IMR-90 (cell line): ENCODE data around the gene IQSEC1. TPM values are rescaled to one million over a fixed set of nuclear protein-coding genes. Genes with fewer than 3 reads are reported as not detected.

Experiments
- ATAC-seq: fragments of 200-7000 bp; cut with Tn5 transposase; 2 replicates; pipeline ENCODE4 v1.9.1; 2020; ENCODE audit warnings: low read depth, mild to moderate bottlenecking, moderate library complexity
- BruUV-seq: library from RNA; stranded (reverse); fragments of 400-500 nt; replicated peaks from 2 replicates; lab custom pipeline; 2021; lab: Mats Ljungman, UMichigan
- CTCF ChIA-PET: fragments of 300-600 bp; formaldehyde crosslinking; extraction: SDS; loops from one replicate; lab custom pipeline; 2021; ENCODE audit warnings: antibody characterized with exemption; lab: Yijun Ruan, JAX
- POLR2A ChIA-PET: fragments of 300-600 bp; sonication (Branson Sonifier 250); formaldehyde crosslinking; loops from one replicate; lab custom pipeline; 2022; ENCODE audit warnings: antibody characterized with exemption; ENCODE audit not compliant: unreplicated experiment; lab: Charles Lee
- DNase-seq: peaks from one replicate; pipeline ENCODE4 v3.0.0; 2013
- H2AFZ ChIP-seq: replicated peaks from 2 replicates; pipeline ENCODE3; 2013; ENCODE audit warnings: low read length, mild to moderate bottlenecking; ENCODE audit not compliant: poor library complexity
- H2AK5ac ChIP-seq: 2 replicates; pipeline ENCODE4 v1.6.1; 2013; ENCODE audit warnings: low read depth, low read length, inconsistent platforms
- H2AK9ac ChIP-seq: replicated peaks from 2 replicates; pipeline ENCODE3; 2013; ENCODE audit warnings: mild to moderate bottlenecking, low read depth, low read length, moderate library complexity; ENCODE audit not compliant: poor library complexity
- H2BK120ac ChIP-seq: 2 replicates; pipeline ENCODE4 v1.6.1; 2013; ENCODE audit warnings: low read depth, low read length, inconsistent platforms
- H2BK15ac ChIP-seq: 3 replicates; pipeline ENCODE4 v1.6.1; 2013; ENCODE audit warnings: low read depth, low read length, inconsistent platforms
- H2BK20ac ChIP-seq: 2 replicates; pipeline ENCODE4 v1.6.1; 2013; ENCODE audit warnings: low read depth, mild to moderate bottlenecking, inconsistent platforms, low read length, moderate library complexity
- H2BK5ac ChIP-seq: 2 replicates; pipeline ENCODE4 v1.6.1; 2013; ENCODE audit warnings: mild to moderate bottlenecking, low read depth, low read length, inconsistent platforms; ENCODE audit not compliant: poor library complexity, severe bottlenecking
- H3K14ac ChIP-seq: replicated peaks from 2 replicates; pipeline ENCODE4 v1.6.1; 2013; ENCODE audit warnings: low read depth, low read length, inconsistent platforms
- H3K18ac ChIP-seq: 2 replicates; pipeline ENCODE4 v1.6.1; 2013; ENCODE audit warnings: low read depth, low read length, control low read depth
- H3K23ac ChIP-seq: 2 replicates; pipeline ENCODE4 v1.6.1; 2013; ENCODE audit warnings: low read depth, low read length, inconsistent platforms
- H3K27ac ChIP-seq: 2 replicates; pipeline ENCODE4 v1.5.1; 2013; ENCODE audit warnings: mild to moderate bottlenecking, control low read depth, low read length; ENCODE audit not compliant: insufficient read depth
- H3K27me3 ChIP-seq: 2 replicates; pipeline ENCODE4 v1.6.1; 2013; ENCODE audit warnings: low read length; ENCODE audit not compliant: control insufficient read depth, insufficient read depth
- H3K36me3 ChIP-seq: 2 replicates; pipeline ENCODE4 v1.6.1; 2013; ENCODE audit warnings: low read length, mixed read lengths; ENCODE audit not compliant: control insufficient read depth, insufficient read depth
- H3K4ac ChIP-seq: 2 replicates; pipeline ENCODE4 v1.6.1; 2013; ENCODE audit warnings: low read depth, low read length, inconsistent platforms
- H3K4me1 ChIP-seq: 2 replicates; pipeline ENCODE4 v1.6.1; 2013; ENCODE audit warnings: low read length, mixed read lengths; ENCODE audit not compliant: control insufficient read depth, insufficient read depth
- H3K4me2 ChIP-seq: 2 replicates; pipeline ENCODE4 v1.6.1; 2013; ENCODE audit warnings: low read depth, mild to moderate bottlenecking, control low read depth, low read length, moderate library complexity
- H3K4me3 ChIP-seq: 2 replicates; pipeline ENCODE4 v1.5.1; 2013; ENCODE audit warnings: low read depth, mild to moderate bottlenecking, control low read depth, low read length, moderate library complexity; ENCODE audit not compliant: insufficient read depth
- H3K56ac ChIP-seq: 2 replicates; pipeline ENCODE4 v1.6.1; 2013; ENCODE audit warnings: low read length, inconsistent platforms; ENCODE audit not compliant: insufficient read depth; ENCODE audit errors: extremely low read depth
- H3K79me1 ChIP-seq, 2 experiments: 2 replicates each; pipeline ENCODE4 v1.6.1; 2013; ENCODE audit warnings: low read length in 2 of 2, inconsistent platforms in 1 of 2, low read depth in 1 of 2
- H3K9ac ChIP-seq: 2 replicates; pipeline ENCODE4 v1.6.1; 2013; ENCODE audit warnings: low read depth, low read length, control low read depth
- H3K9me1 ChIP-seq: 2 replicates; pipeline ENCODE4 v1.6.1; 2013; ENCODE audit warnings: low read length, inconsistent platforms; ENCODE audit not compliant: insufficient read depth
- H3K9me3 ChIP-seq: 2 replicates; pipeline ENCODE4 v1.6.1; 2013; ENCODE audit warnings: low read length; ENCODE audit not compliant: control insufficient read depth, insufficient read depth
- H4K20me1 ChIP-seq: 2 replicates; pipeline ENCODE4 v1.6.1; 2013; ENCODE audit warnings: low read length, inconsistent platforms; ENCODE audit not compliant: insufficient read depth
- H4K5ac ChIP-seq: 2 replicates; pipeline ENCODE4 v1.6.1; 2013; ENCODE audit warnings: mild to moderate bottlenecking, low read depth, low read length, control low read depth
- H4K8ac ChIP-seq, 2 experiments: 2 replicates each; pipeline ENCODE4 v1.6.1; 2013; ENCODE audit warnings: low read depth in 2 of 2, low read length in 2 of 2, control low read depth in 1 of 2, inconsistent platforms in 1 of 2
- H4K91ac ChIP-seq: 2 replicates; pipeline ENCODE4 v1.6.1; 2013; ENCODE audit warnings: low read depth, low read length, inconsistent platforms; ENCODE audit not compliant: insufficient read depth
- FOS ChIP-seq: fragments of 150-350 bp; IDR thresholded peaks from 2 replicates; pipeline ENCODE4 v1.6.1; 2016; ENCODE audit warnings: low read depth, low read length
- MAFK ChIP-seq: IDR thresholded peaks from 2 replicates; pipeline ENCODE4 v1.6.1; 2012; ENCODE audit warnings: low read depth, low read length, improper control_type of control experiment
- MXI1 ChIP-seq: IDR thresholded peaks from 2 replicates; pipeline ENCODE4 v1.6.1; 2012; ENCODE audit warnings: low read depth, mild to moderate bottlenecking, low read length, moderate library complexity, borderline replicate concordance
- NFE2L2 ChIP-seq: fragments of 150-350 bp; IDR thresholded peaks from 2 replicates; pipeline ENCODE4 v1.6.1; 2016; ENCODE audit warnings: low read depth, mild to moderate bottlenecking, low read length
- RAD21 ChIP-seq: IDR thresholded peaks from 2 replicates; pipeline ENCODE4 v1.6.1; 2012; ENCODE audit warnings: low read length, improper control_type of control experiment
- RFX5 ChIP-seq: IDR thresholded peaks from 2 replicates; pipeline ENCODE4 v1.8.0; 2012; ENCODE audit warnings: low read depth, mild to moderate bottlenecking, low read length, moderate library complexity
- WGBS, 2 experiments: methylation state at CpG; one replicate each; pipeline versions ENCODE4 v1.1.5 to v1.1.7; 2013; ENCODE audit warnings: missing lambda C conversion rate in 2 of 2; ENCODE audit not compliant: insufficient read length in 1 of 2; ENCODE audit errors: extremely low coverage in 2 of 2; 5-methylcytosine and 5-hydroxymethylcytosine counted together
- dilution Hi-C: fragments of 300-500 bp; cut with HindIII; formaldehyde crosslinking; loops from one replicate; pipeline ENCODE4 v1.14.3; 2018; ENCODE audit warnings: low sequenced_read_pairs; ENCODE audit not compliant: unreplicated experiment
- in situ Hi-C: fragments of 300-500 bp; cut with MboI; formaldehyde crosslinking; loops from 3 replicates; pipeline ENCODE4 v1.14.3; 2019; ENCODE audit warnings: low sequenced_read_pairs, inconsistent platforms, mixed read lengths
- intact Hi-C: fragments of 100-400 bp; cut with micrococcal nuclease; formaldehyde crosslinking; loops from 2 replicates; pipeline ENCODE4 v1.10.0; 2022
- polyA plus RNA-seq, 3 experiments: library from polyadenylated mRNA; depleted of rRNA; stranded (reverse); fragments of >200 nt; gene quantifications; 2 replicates each; pipeline ENCODE4 v1.2.3, GENCODE V29; 2012; ENCODE audit warnings: low replicate concordance in 1 of 3
- total RNA-seq: library from RNA; depleted of rRNA; stranded (reverse); fragments of >200 nt; gene quantifications from 2 replicates; pipeline ENCODE4 v1.2.3, GENCODE V29; 2012

IQSEC1 gene
- total and polyA plus RNA-seq, 2 of the 4 experiments (the other 2 are of a cell fraction): 5.9 to 11.9 TPM

GRCh38 chr3:12908136-12908730, 165.0 kb downstream of the IQSEC1 start:
- Histone ChIP-seq H3K9me3 (no peaks in the 10 kb centered on the region), H4K20me1 (no peaks in the 10 kb centered on the region), H2AK9ac (no peak overlapping the region), H3K4me3 (no peak overlapping the region), H2AK5ac (no peak overlapping the region), H2AFZ (no peak overlapping the region), H3K18ac (no peak overlapping the region), H4K91ac (no peak overlapping the region), H3K14ac (no peak overlapping the region), H3K9me1 (no peaks in the 10 kb centered on the region), H2BK5ac (no peak overlapping the region), H3K27ac (no peak overlapping the region), H3K56ac (no peak overlapping the region), H3K4me1 (no peaks in the 10 kb centered on the region), H3K23ac (no peak overlapping the region), H4K8ac (no peak overlapping the region), H4K5ac (no peak overlapping the region), H3K79me1 (no peaks in the 10 kb centered on the region), H2BK15ac (no peak overlapping the region), H2BK120ac (no peak overlapping the region), H3K9ac (no peak overlapping the region), H3K27me3 (no peaks in the 10 kb centered on the region), H3K4me2 (no peak overlapping the region), H3K36me3 (peaks cover 76% of the 10 kb centered on the region), H3K4ac (no peak overlapping the region), H2BK20ac (no peak overlapping the region)
- dilution Hi-C loops: no loop called here
- TF ChIP-seq RFX5 (no peak), RAD21 (no peak), MAFK (no peak), NFE2L2 (no peak), MXI1 (no peak), FOS (no peak)
- POLR2A ChIA-PET: no interaction called here
- WGBS, 2 experiments: 99% methylated on average over 19 of the region's 28 CpGs; no CpG with 5 or more reads in 1 of the 2 experiments
- BruUV-seq: no TSS peak
- CTCF ChIA-PET: no interaction called here
- intact Hi-C loops: no loop called here
- ATAC-seq: no peak
- DNase-seq: no peak
- in situ Hi-C loops: no loop called here
